HCT116 (cell line): ENCODE results near the gene TRAF5. TPM values are rescaled to one million over a fixed set of nuclear protein-coding genes. Genes with fewer than 3 reads are reported as not detected.

ENCODE experiments used
- ATAC-seq: fragments of 200-7000 bp; cut with Tn5 transposase; 2 replicates; pipeline ENCODE4 v1.9.1; 2020; ENCODE audit warnings: mild to moderate bottlenecking, moderate library complexity
- BruUV-seq: library from RNA; stranded (reverse); fragments of 400-500 nt; replicated peaks from 2 replicates; lab custom pipeline; 2021; lab: Mats Ljungman, UMichigan
- CTCF ChIA-PET: fragments of 300-600 bp; sonication (Branson Sonifier 250); formaldehyde crosslinking; loops from one replicate; lab custom pipeline; 2021; ENCODE audit warnings: antibody characterized with exemption; lab: Charles Lee
- POLR2A ChIA-PET: fragments of 300-600, 350-600 bp; sonication (Branson Sonifier 250); formaldehyde crosslinking; loops from one replicate; lab custom pipeline; 2021; ENCODE audit warnings: antibody characterized with exemption; lab: Charles Lee
- RAD21 ChIA-PET, 2 experiments: fragments of 300-600 bp; sonication (Branson Sonifier 250); formaldehyde crosslinking; loops; one replicate each; lab custom pipeline; 2023; ENCODE audit warnings: low total read pairs in 2 of 2; ENCODE audit not compliant: uncharacterized antibody in 2 of 2, unreplicated experiment in 2 of 2, low non-redundant PET in 1 of 2; lab: Charles Lee
- DNase-seq: peaks from one replicate; pipeline ENCODE4 v3.0.0-alpha.2; 2010; ENCODE audit warnings: low read depth, low spot score
- H2AFZ ChIP-seq: fragments of 200-600 bp; shearing (Covaris generic), sonication (generic); 2 replicates; pipeline ENCODE4 v1.6.1; 2017; ENCODE audit warnings: low read depth, mixed run types, mixed read lengths, antibody characterized with exemption, low read length; ENCODE audit not compliant: poor library complexity, severe bottlenecking
- H3K27ac ChIP-seq: 2 replicates; pipeline ENCODE4 v1.5.1; 2012; ENCODE audit warnings: low read depth, low read length
- H3K27me3 ChIP-seq: fragments of 200-600 bp; sonication (generic); 2 replicates; pipeline ENCODE4 v1.6.1; 2016; ENCODE audit warnings: mixed run types, low read length, mixed read lengths; ENCODE audit not compliant: insufficient read depth
- H3K36me3 ChIP-seq, 2 experiments: fragments of 200-500 bp in 1 of 2; fragments of 200-600 bp in 1 of 2; sonication (Bioruptor generic) in 1 of 2; sonication (generic) in 1 of 2; 2 replicates each; pipeline versions ENCODE4 v1.5.1 to v1.6.1; 2014 to 2016; ENCODE audit warnings: low read length in 2 of 2, inconsistent platforms in 1 of 2, mixed read lengths in 1 of 2, mixed run types in 1 of 2; ENCODE audit not compliant: insufficient read depth in 2 of 2, control insufficient read depth in 1 of 2
- H3K4me1 ChIP-seq, 2 experiments: fragments of 200-600 bp in 1 of 2; sonication (generic) in 1 of 2; 2 replicates each; pipeline versions ENCODE4 v1.5.1 to v1.6.1; 2012 to 2017; ENCODE audit warnings: low read length in 2 of 2, inconsistent platforms in 1 of 2, mild to moderate bottlenecking in 1 of 2, mixed read lengths in 1 of 2, mixed run types in 1 of 2, moderate library complexity in 1 of 2; ENCODE audit not compliant: insufficient read depth in 2 of 2, control insufficient read depth in 1 of 2
- H3K4me2 ChIP-seq: fragments of 200-600 bp; sonication (generic); 2 replicates; pipeline ENCODE4 v1.6.1; 2017; ENCODE audit warnings: mixed run types, low read length, mixed read lengths
- H3K4me3 ChIP-seq, 2 experiments: fragments of 200-600 bp in 1 of 2; sonication (generic) in 1 of 2; replicated peaks in 1 of 2; 2 replicates each; pipeline ENCODE4 v1.5.1; 2011 to 2016; ENCODE audit warnings: low read length in 2 of 2, control low read depth in 1 of 2, low read depth in 1 of 2, mild to moderate bottlenecking in 1 of 2, mixed read lengths in 1 of 2, mixed run types in 1 of 2
- H3K79me2 ChIP-seq: fragments of 200-600 bp; sonication (generic); 2 replicates; pipeline ENCODE4 v1.6.1; 2017; ENCODE audit warnings: mild to moderate bottlenecking, mixed run types, low read length, moderate library complexity, mixed read lengths; ENCODE audit not compliant: insufficient read depth
- H3K9ac ChIP-seq: fragments of 200-600 bp; sonication (generic); 2 replicates; pipeline ENCODE4 v1.6.1; 2016; ENCODE audit warnings: low read length, mixed read lengths
- H3K9me2 ChIP-seq: fragments of 200-600 bp; sonication (generic), shearing (Covaris generic); 2 replicates; pipeline ENCODE4 v1.6.1; 2017; ENCODE audit warnings: mixed run types, mild to moderate bottlenecking, moderate library complexity; ENCODE audit not compliant: insufficient read depth
- H3K9me3 ChIP-seq, 2 experiments: fragments of 200-500 bp in 1 of 2; fragments of 200-600 bp in 1 of 2; sonication (Bioruptor generic) in 1 of 2; sonication (generic) in 1 of 2; 2 replicates each; pipeline ENCODE4 v1.6.1; 2014 to 2017; ENCODE audit warnings: low read length in 2 of 2, mixed read lengths in 2 of 2, inconsistent platforms in 1 of 2, low read depth in 1 of 2, mild to moderate bottlenecking in 1 of 2, mixed run types in 1 of 2, moderate library complexity in 1 of 2; ENCODE audit not compliant: control insufficient read depth in 1 of 2, insufficient read depth in 1 of 2
- H4K20me1 ChIP-seq: fragments of 200-600 bp; sonication (generic), shearing (Covaris generic); 2 replicates; pipeline ENCODE4 v1.6.1; 2017; ENCODE audit warnings: mixed run types, mild to moderate bottlenecking, moderate library complexity; ENCODE audit not compliant: insufficient read depth
- CBX3 ChIP-seq: IDR thresholded peaks from 2 replicates; pipeline ENCODE4 v1.6.1; 2012; ENCODE audit warnings: low read depth
- CEBPB ChIP-seq: IDR thresholded peaks from 2 replicates; pipeline ENCODE4 v1.6.1; 2012; ENCODE audit warnings: low read depth
- EGR1 ChIP-seq: IDR thresholded peaks from 2 replicates; pipeline ENCODE4 v1.6.1; 2012; ENCODE audit warnings: low read depth
- EZH2 ChIP-seq: fragments of 200-600 bp; sonication (generic); IDR thresholded peaks from 2 replicates; pipeline ENCODE4 v1.6.1; 2017; ENCODE audit warnings: antibody characterized with exemption, mixed run types
- FOSL1 ChIP-seq: IDR thresholded peaks from 2 replicates; pipeline ENCODE4 v1.6.1; 2012; ENCODE audit warnings: low read depth
- JUND ChIP-seq: IDR thresholded peaks from 2 replicates; pipeline ENCODE4 v1.6.1; 2012
- POLR2A ChIP-seq: IDR thresholded peaks from 2 replicates; pipeline ENCODE4 v1.7.0; 2011; ENCODE audit warnings: borderline replicate concordance; ENCODE audit not compliant: insufficient read depth, insufficient read length; ENCODE audit errors: extremely low read depth
- POLR2AphosphoS5 ChIP-seq: IDR thresholded peaks from 2 replicates; pipeline ENCODE4 v1.6.1; 2011; ENCODE audit warnings: mild to moderate bottlenecking, low read depth, low read length, moderate library complexity
- SIN3A ChIP-seq: IDR thresholded peaks from 2 replicates; pipeline ENCODE4 v1.6.1; 2012; ENCODE audit warnings: low read depth
- SP1 ChIP-seq: IDR thresholded peaks from 2 replicates; pipeline ENCODE4 v1.6.1; 2012; ENCODE audit warnings: low read depth
- TCF7L2 ChIP-seq: IDR thresholded peaks from 2 replicates; pipeline ENCODE4 v1.7.0; 2011; ENCODE audit warnings: borderline replicate concordance, inconsistent platforms; ENCODE audit not compliant: insufficient read depth, insufficient read length; ENCODE audit errors: extremely low read depth
- YY1 ChIP-seq: IDR thresholded peaks from 2 replicates; pipeline ENCODE4 v1.6.1; 2011; ENCODE audit warnings: low read length, low read depth, moderate library complexity, mild to moderate bottlenecking; ENCODE audit not compliant: insufficient replicate concordance; ENCODE audit errors: extremely low read depth
- intact Hi-C: fragments of 100-400 bp; cut with micrococcal nuclease; formaldehyde crosslinking; loops from 2 replicates; pipeline ENCODE4 v1.10.0; 2022
- total RNA-seq: library from RNA; stranded (reverse); gene quantifications from one replicate; pipeline ENCODE4 v1.2.1, GENCODE V29; 2021; ENCODE audit not compliant: unreplicated experiment
- TF ChIP-seq, protein P1 (sequence below): IDR thresholded peaks from 2 replicates; pipeline ENCODE4 v1.6.1; 2012
- TF ChIP-seq, protein P2 (sequence below): IDR thresholded peaks from 2 replicates; pipeline ENCODE4 v1.6.1; 2012; ENCODE audit warnings: low read depth
- TF ChIP-seq, protein P3 (sequence below): IDR thresholded peaks from 2 replicates; pipeline ENCODE4 v1.6.1; 2012

TRAF5 gene
- total RNA-seq, 1 experiment from 2014 or later, result 6.5 TPM

DNA sequence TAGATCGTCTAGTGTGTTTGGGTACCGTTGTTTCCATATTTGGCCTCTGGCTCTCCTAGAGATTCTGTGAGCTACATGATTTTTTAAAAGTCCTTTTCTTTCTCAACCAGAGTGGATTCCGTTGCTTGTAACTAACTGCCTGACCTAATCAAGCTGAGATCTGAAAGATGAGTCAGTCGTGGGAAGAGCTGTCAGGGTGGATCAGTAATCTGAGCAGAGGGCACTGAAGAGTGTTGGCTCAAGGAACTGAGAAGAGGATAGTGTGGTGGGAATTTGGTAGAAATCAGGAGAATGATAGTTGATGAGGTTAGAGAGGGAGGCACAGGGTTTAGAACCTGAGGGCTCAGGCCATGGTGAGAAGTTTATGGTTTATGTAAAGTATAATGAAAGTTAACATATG is 52.2 kb downstream of the TRAF5 start:
- no peak overlapping the region for H3K27ac ChIP-seq
- H3K79me2 ChIP-seq, result peaks cover 8% of the 10 kb centered on the region
- POLR2A ChIA-PET, result no interaction called here
- no peaks in the 10 kb centered on the region for H3K27me3 ChIP-seq
- no peaks in the 10 kb centered on the region for H3K36me3 ChIP-seq
- no peaks in the 10 kb centered on the region for H4K20me1 ChIP-seq
- H3K9me3 ChIP-seq, result no peaks in the 10 kb centered on the region
- H3K9me2 ChIP-seq, result no peaks in the 10 kb centered on the region
- ATAC-seq (no peak), DNase-seq (no peak)
- BruUV-seq, result no TSS peak
- CTCF ChIA-PET, result no interaction called here
- no peak overlapping the region for H3K4me3 ChIP-seq
- H3K9ac ChIP-seq, result no peak overlapping the region
- RAD21 ChIA-PET, result no interaction called here
- intact Hi-C loops, result no loop called here
- H3K4me2 ChIP-seq, result peak overlapping the region; percentile 18; the same call in 1 of the 2 replicates
- H2AFZ ChIP-seq, result no peak overlapping the region
- TF ChIP-seq, protein P1, sequence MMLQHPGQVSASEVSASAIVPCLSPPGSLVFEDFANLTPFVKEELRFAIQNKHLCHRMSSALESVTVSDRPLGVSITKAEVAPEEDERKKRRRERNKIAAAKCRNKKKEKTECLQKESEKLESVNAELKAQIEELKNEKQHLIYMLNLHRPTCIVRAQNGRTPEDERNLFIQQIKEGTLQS, result no peak
- peak; percentile 30; the same call in 1 of the 2 replicates for TF ChIP-seq JUND
- H3K4me1 ChIP-seq, result peaks cover 2 to 22% of the 10 kb centered on the region in 2 experiments; a peak in 2 of 4 replicates

DNA sequence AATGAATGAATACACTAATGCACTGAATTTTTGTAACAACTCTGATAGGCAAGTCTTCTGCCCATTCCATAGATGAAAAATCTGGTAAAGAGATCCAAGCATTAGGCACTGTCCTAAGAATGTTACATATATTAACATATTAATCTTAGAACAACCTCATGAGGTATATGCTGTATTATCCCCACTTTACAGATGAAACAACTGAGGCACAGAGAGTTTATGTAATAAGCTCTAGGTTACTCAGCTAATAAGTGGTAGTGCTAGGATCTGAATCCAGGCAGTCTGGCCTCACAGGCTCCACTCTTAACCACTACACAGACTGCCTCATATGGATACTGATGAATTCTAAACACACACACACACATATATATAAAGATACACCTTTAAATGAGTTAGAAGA is 52.8 kb downstream of the TRAF5 start:
- no peaks in the 10 kb centered on the region for H3K9me3 ChIP-seq
- no peak overlapping the region for H2AFZ ChIP-seq
- TF ChIP-seq CBX3, result no peak
- TF ChIP-seq JUND, result no peak
- TF ChIP-seq YY1, result no peak
- TF ChIP-seq, protein P1, result no peak
- no peak for TF ChIP-seq POLR2AphosphoS5
- TF ChIP-seq, protein P2, sequence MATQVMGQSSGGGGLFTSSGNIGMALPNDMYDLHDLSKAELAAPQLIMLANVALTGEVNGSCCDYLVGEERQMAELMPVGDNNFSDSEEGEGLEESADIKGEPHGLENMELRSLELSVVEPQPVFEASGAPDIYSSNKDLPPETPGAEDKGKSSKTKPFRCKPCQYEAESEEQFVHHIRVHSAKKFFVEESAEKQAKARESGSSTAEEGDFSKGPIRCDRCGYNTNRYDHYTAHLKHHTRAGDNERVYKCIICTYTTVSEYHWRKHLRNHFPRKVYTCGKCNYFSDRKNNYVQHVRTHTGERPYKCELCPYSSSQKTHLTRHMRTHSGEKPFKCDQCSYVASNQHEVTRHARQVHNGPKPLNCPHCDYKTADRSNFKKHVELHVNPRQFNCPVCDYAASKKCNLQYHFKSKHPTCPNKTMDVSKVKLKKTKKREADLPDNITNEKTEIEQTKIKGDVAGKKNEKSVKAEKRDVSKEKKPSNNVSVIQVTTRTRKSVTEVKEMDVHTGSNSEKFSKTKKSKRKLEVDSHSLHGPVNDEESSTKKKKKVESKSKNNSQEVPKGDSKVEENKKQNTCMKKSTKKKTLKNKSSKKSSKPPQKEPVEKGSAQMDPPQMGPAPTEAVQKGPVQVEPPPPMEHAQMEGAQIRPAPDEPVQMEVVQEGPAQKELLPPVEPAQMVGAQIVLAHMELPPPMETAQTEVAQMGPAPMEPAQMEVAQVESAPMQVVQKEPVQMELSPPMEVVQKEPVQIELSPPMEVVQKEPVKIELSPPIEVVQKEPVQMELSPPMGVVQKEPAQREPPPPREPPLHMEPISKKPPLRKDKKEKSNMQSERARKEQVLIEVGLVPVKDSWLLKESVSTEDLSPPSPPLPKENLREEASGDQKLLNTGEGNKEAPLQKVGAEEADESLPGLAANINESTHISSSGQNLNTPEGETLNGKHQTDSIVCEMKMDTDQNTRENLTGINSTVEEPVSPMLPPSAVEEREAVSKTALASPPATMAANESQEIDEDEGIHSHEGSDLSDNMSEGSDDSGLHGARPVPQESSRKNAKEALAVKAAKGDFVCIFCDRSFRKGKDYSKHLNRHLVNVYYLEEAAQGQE, result no peak
- TF ChIP-seq EZH2, result no peak
- TF ChIP-seq CEBPB, result no peak
- TF ChIP-seq SIN3A, result no peak
- no peak for TF ChIP-seq FOSL1
- TF ChIP-seq EGR1, result no peak
- no peak for TF ChIP-seq TCF7L2
- no peak for TF ChIP-seq POLR2A
- TF ChIP-seq SP1, result no peak
- TF ChIP-seq, protein P3, sequence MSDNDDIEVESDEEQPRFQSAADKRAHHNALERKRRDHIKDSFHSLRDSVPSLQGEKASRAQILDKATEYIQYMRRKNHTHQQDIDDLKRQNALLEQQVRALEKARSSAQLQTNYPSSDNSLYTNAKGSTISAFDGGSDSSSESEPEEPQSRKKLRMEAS, result no peak
- no peaks in the 10 kb centered on the region for H4K20me1 ChIP-seq
- DNase-seq (no peak), ATAC-seq (no peak)
- H3K9ac ChIP-seq, result no peak overlapping the region
- POLR2A ChIA-PET, result no interaction called here
- H3K4me1 ChIP-seq, result peaks cover 2 to 22% of the 10 kb centered on the region in 2 experiments; a peak in 2 of 4 replicates
- H3K27ac ChIP-seq, result no peak overlapping the region
- intact Hi-C loops, result no loop called here
- no peak overlapping the region for H3K4me3 ChIP-seq
- no TSS peak for BruUV-seq
- no peaks in the 10 kb centered on the region for H3K27me3 ChIP-seq
- H3K36me3 ChIP-seq, result no peaks in the 10 kb centered on the region
- CTCF ChIA-PET, result no interaction called here
- RAD21 ChIA-PET, result no interaction called here
- no peaks in the 10 kb centered on the region for H3K9me2 ChIP-seq
- H3K4me2 ChIP-seq, result no peak overlapping the region
- peaks cover 11% of the 10 kb centered on the region for H3K79me2 ChIP-seq
